NCI-H187 (cell line): ENCODE results near the gene TAGLN3.
A peak's percentile ranks its signal among the peaks of the same experiment; 100 is the strongest.

Experiments used
- DNase-seq, 2 experiments: peaks; one replicate each; lab custom pipeline; 2025; lab: John Stamatoyannopoulos, UW

The TAGLN3 gene

GRCh38 chr3:111978583-111979433 lies 19.9 kb upstream of the TAGLN3 start, which contains the start of gene ABHD10:
Gene ABHD10, plus strand, starts transcription at chr3:111979026. Its CDS starts 36 bp downstream, at chr3:111979062.
- peak; percentile 92 to 98 for DNase-seq

GRCh38 chr3:111979434-111980038 lies 19.2 kb upstream of the TAGLN3 start:
- DNase-seq: no peak

- no peak for DNase-seq
Measured at GRCh38 chr3:111980716-111981456, 17.8 kb upstream of the TAGLN3 start.

- DNase-seq: no peak
Measured at GRCh38 chr3:111981457-111981763, 17.3 kb upstream of the TAGLN3 start.

- no peak for DNase-seq
Measured at GRCh38 chr3:111984636-111985298, 14.0 kb upstream of the TAGLN3 start.

GRCh38 chr3:111986800-111987199 lies 11.9 kb upstream of the TAGLN3 start:
- DNase-seq: no peak

GRCh38 chr3:111989061-111989678 lies 9.6 kb upstream of the TAGLN3 start:
- peak in 1 of 2 experiments; percentile 13 for DNase-seq

GRCh38 chr3:111993038-111993437 lies 5.7 kb upstream of the TAGLN3 start:
- no peak for DNase-seq

GRCh38 chr3:111999484-112000324 lies 982 bp downstream of the TAGLN3 start:
- DNase-seq: no peak

- DNase-seq: no peak
Measured at GRCh38 chr3:112000367-112000771, 1.6 kb downstream of the TAGLN3 start.

- no peak for DNase-seq
Measured at GRCh38 chr3:112000966-112001365, 2.2 kb downstream of the TAGLN3 start.

GRCh38 chr3:112001526-112001925 lies 2.8 kb downstream of the TAGLN3 start:
- no peak for DNase-seq

- no peak for DNase-seq
Measured at GRCh38 chr3:112002096-112002971, 3.6 kb downstream of the TAGLN3 start.

- no peak for DNase-seq
Measured at GRCh38 chr3:112003321-112004080, 4.8 kb downstream of the TAGLN3 start.

- no peak for DNase-seq
Measured at GRCh38 chr3:112004187-112004586, 5.5 kb downstream of the TAGLN3 start.

- DNase-seq: no peak
Measured at GRCh38 chr3:112004669-112005068, 5.9 kb downstream of the TAGLN3 start.

- DNase-seq: no peak
Measured at GRCh38 chr3:112005091-112005672, 6.5 kb downstream of the TAGLN3 start.

- DNase-seq: no peak
Measured at GRCh38 chr3:112007633-112008032, 8.9 kb downstream of the TAGLN3 start.

- DNase-seq: no peak
Measured at GRCh38 chr3:112009670-112010069, 10.9 kb downstream of the TAGLN3 start.
